ENCODE results near the gene GRIK3.

The GRIK3 gene

GRCh38 chr1:36761113-36761512 is 273.2 kb downstream of the GRIK3 start (continued):
- TF ChIP-seq ZNF398 (tag by site-specific recombination; IDR thresholded peaks at IDR 0.05) (no peak), PRDM1 (tag by site-specific recombination; IDR thresholded peaks at IDR 0.05) (no peak), KLF7 (tag by site-specific recombination; IDR thresholded peaks at IDR 0.05; ENCODE audit: borderline replicate concordance) (no peak), OSR2 (tag by site-specific recombination; IDR thresholded peaks at IDR 0.05) (no peak), BCL6B (tag by site-specific recombination; IDR thresholded peaks at IDR 0.05) (no peak), ZNF426 (tag by site-specific recombination; IDR thresholded peaks at IDR 0.05) (no peak), PATZ1 (tag by site-specific recombination; IDR thresholded peaks at IDR 0.05) (no peak)

- CTCF ChIA-PET = interaction anchor here (0.9 kb wide), 1 partner anchor 150 kb away, joined by 4 read pairs; no protein-coding TSS in a partner anchor
- Histone ChIP-seq H3K27ac (ENCODE audit: extremely low read depth, low read depth, low read length) (no peak overlapping the region), H3K9me3 (ENCODE audit: control insufficient read depth, insufficient read depth, low read depth, low read length) (no peaks in the 10 kb centered on the region), H3K4me3 (ENCODE audit: low read depth, low read length) (no peak overlapping the region), H3K4me1 (ENCODE audit: control insufficient read depth, insufficient read depth, low read length) (no peaks in the 10 kb centered on the region), H3K36me3 (ENCODE audit: control insufficient read depth in 2 of 2, insufficient read depth in 1 of 2, low read length in 2 of 2) (no peaks in the 10 kb centered on the region)
- TF ChIP-seq ZNF280D (tag by site-specific recombination; IDR thresholded peaks at IDR 0.05) (no peak), ZNF132 (tag by site-specific recombination; IDR thresholded peaks at IDR 0.05; ENCODE audit: borderline replicate concordance) (no peak), ZSCAN16 (tag by site-specific recombination; IDR thresholded peaks at IDR 0.05) (no peak), KLF1 (tag by site-specific recombination; IDR thresholded peaks at IDR 0.05) (no peak)
- POLR2A ChIA-PET = no interaction called here
Observed at GRCh38 chr1:36760081-36760480, 274.2 kb downstream of the GRIK3 start.

- no peaks in the 10 kb centered on the region for H3K9me3 ChIP-seq (ENCODE audit: control insufficient read depth, insufficient read depth, low read depth, low read length)
- no peak for TF ChIP-seq ZNF394 (tag by site-specific recombination; IDR thresholded peaks at IDR 0.05; ENCODE audit: borderline replicate concordance)
- TF ChIP-seq SETDB1 (IDR thresholded peaks at IDR 0.05; ENCODE audit: insufficient read length, low read length) = peak; percentile 22
- no peak for TF ChIP-seq ZNF26 (tag by site-specific recombination; IDR thresholded peaks at IDR 0.05)
- TF ChIP-seq INSM2 (tag by site-specific recombination; IDR thresholded peaks at IDR 0.05) = no peak
- H3K27ac ChIP-seq (ENCODE audit: extremely low read depth, low read depth, low read length) = no peak overlapping the region
- H3K4me1 ChIP-seq (ENCODE audit: control insufficient read depth, insufficient read depth, low read length) = no peaks in the 10 kb centered on the region
- H3K36me3 ChIP-seq (ENCODE audit: control insufficient read depth in 2 of 2, insufficient read depth in 1 of 2, low read length in 2 of 2) = no peaks in the 10 kb centered on the region
- POLR2A ChIA-PET = no interaction called here
- CTCF ChIA-PET = interaction anchor here (0.9 kb wide), 1 partner anchor 149 kb away, joined by 4 read pairs; no protein-coding TSS in a partner anchor
- no peak overlapping the region for H3K4me3 ChIP-seq (ENCODE audit: low read depth, low read length)
Observed at GRCh38 chr1:36759355-36759754, 275.0 kb downstream of the GRIK3 start.
